Natural killer cell (primary cell): ENCODE data around the gene ZBTB12. TPM values are rescaled to one million over a fixed set of nuclear protein-coding genes. Genes with fewer than 3 reads are reported as not detected.
"Not testable (repeated sequence)": the region's sequence is repeated elsewhere in the genome, so short reads cannot be mapped to it uniquely, and the experiment has no call there.

Experiments
- ATAC-seq, 3 donors: fragments of 150-1000 bp in 2 of 3; fragments of 200-7000 bp in 1 of 3; cut with Tn5 transposase; 1 replicate in 1 of 3; 2 replicates in 2 of 3; pipeline ENCODE4 v1.10.0; 2021; ENCODE audit warnings: mild to moderate bottlenecking in 2 of 3, moderate library complexity in 2 of 3
- DNase-seq, 2 donors: peaks; one replicate each; pipeline versions ENCODE4 v3.0.0 to v3.0.0-alpha.2; 2013 to 2021; ENCODE audit warnings: mixed read lengths in 1 of 2
- H3K27ac ChIP-seq: one replicate; pipeline ENCODE4 v1.5.1; 2013; ENCODE audit warnings: mild to moderate bottlenecking, low read length
- H3K27me3 ChIP-seq: one replicate; pipeline ENCODE4 v1.6.1; 2013; ENCODE audit warnings: low read length; ENCODE audit not compliant: control insufficient read depth, insufficient read depth
- H3K36me3 ChIP-seq: one replicate; pipeline ENCODE4 v1.6.1; 2013; ENCODE audit warnings: low read length; ENCODE audit not compliant: control insufficient read depth, insufficient read depth
- H3K4me1 ChIP-seq: one replicate; pipeline ENCODE4 v1.6.1; 2013; ENCODE audit warnings: low read length; ENCODE audit not compliant: control insufficient read depth, insufficient read depth
- H3K4me3 ChIP-seq: one replicate; pipeline ENCODE4 v1.5.1; 2013; ENCODE audit warnings: low read length
- H3K9me3 ChIP-seq: one replicate; pipeline ENCODE4 v1.6.1; 2013; ENCODE audit warnings: low read length; ENCODE audit not compliant: control insufficient read depth, insufficient read depth
- H3K27ac Mint-ChIP-seq, 2 donors: one replicate each; pipeline ENCODE4 v1.8.0; 2022; ENCODE audit warnings: mild to moderate bottlenecking in 2 of 2, mixed read lengths in 2 of 2, moderate library complexity in 1 of 2
- H3K27me3 Mint-ChIP-seq, 2 donors: one replicate each; pipeline ENCODE4 v1.8.0; 2022; ENCODE audit warnings: low read depth in 2 of 2, mixed read lengths in 2 of 2
- H3K36me3 Mint-ChIP-seq: one replicate; pipeline ENCODE4 v1.8.0; 2022; ENCODE audit warnings: mixed read lengths
- H3K4me1 Mint-ChIP-seq, 2 donors: one replicate each; pipeline ENCODE4 v1.8.0; 2022; ENCODE audit warnings: mixed read lengths in 2 of 2
- H3K4me3 Mint-ChIP-seq: one replicate; pipeline ENCODE4 v1.8.0; 2022; ENCODE audit warnings: mild to moderate bottlenecking, moderate library complexity, mixed read lengths
- H3K9me3 Mint-ChIP-seq, 2 donors: one replicate each; pipeline ENCODE4 v1.8.0; 2022; ENCODE audit warnings: mixed read lengths in 2 of 2
- WGBS: methylation state at CpG from one replicate; pipeline ENCODE4 v1.1.7; 2013; ENCODE audit warnings: missing lambda C conversion rate; ENCODE audit not compliant: insufficient coverage; 5-methylcytosine and 5-hydroxymethylcytosine counted together
- intact Hi-C: fragments of 100-400 bp; cut with micrococcal nuclease; formaldehyde crosslinking; loops from one replicate; pipeline ENCODE4 v1.14.2; 2022
- total RNA-seq, 4 donors: library from RNA; stranded (reverse); fragments of 120-200 nt in 1 of 4; gene quantifications; one replicate each; pipeline versions ENCODE4 v1.2.3 to v1.2.4, GENCODE V29; 2013 to 2022
- TF ChIP-seq, protein P1 (sequence below): fragments of 200-600 bp; IDR thresholded peaks from one replicate; pipeline ENCODE4 v1.8.0; 2022; ENCODE audit warnings: antibody characterized with exemption

Gene ZBTB12
- total RNA-seq, 3 donors from 2014 or later (not counting 1 experiment from before 2014, with no cell fraction given) = 0.54 to 0.77 (median 0.63) TPM

DNA sequence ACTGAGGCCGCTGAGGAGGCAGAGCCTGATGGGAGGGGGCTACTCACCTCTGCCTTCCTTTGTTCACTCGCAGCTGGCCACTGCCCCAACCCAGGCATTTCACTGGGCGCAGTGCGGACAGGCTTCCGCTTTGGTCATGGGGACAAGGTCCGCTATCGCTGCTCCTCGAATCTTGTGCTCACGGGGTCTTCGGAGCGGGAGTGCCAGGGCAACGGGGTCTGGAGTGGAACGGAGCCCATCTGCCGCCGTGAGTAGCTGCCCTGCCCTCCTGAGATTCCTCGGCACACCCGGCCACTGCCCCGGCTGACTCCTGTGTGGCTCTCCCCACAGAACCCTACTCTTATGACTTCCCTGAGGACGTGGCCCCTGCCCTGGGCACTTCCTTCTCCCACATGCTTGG, 31.7 kb upstream of the ZBTB12 start:
- H3K4me3 ChIP-seq = no peak overlapping the region
- H3K4me3 Mint-ChIP-seq = no peak overlapping the region

DNA sequence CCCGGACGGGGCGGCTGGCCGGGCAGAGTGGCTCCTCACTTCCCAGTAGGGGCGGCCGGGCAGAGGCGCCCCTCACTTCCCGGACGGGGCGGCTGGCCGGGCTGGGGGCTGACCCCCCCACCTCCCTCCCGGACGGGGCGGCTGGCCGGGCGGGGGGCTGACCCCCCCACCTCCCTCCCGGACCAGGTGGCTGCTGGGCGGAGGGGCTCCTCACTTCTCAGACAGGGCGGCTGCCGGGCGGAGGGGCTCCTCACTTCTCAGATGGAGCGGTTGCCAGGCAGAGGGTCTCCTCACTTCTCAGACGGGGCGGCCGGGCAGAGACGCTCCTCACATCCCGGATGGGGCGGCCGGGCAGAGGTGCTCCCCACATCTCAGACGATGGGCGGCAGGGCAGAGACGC, 30.3 kb upstream of the ZBTB12 start:
- WGBS = 91% methylated on average over 21 of the region's 32 CpGs
- DNase-seq, H3K36me3 Mint-ChIP-seq, H3K9me3 Mint-ChIP-seq, H3K4me3 Mint-ChIP-seq, H3K27ac Mint-ChIP-seq, H3K4me1 Mint-ChIP-seq, H3K36me3 ChIP-seq, H3K27me3 ChIP-seq, H3K27me3 Mint-ChIP-seq, intact Hi-C loops, H3K27ac ChIP-seq, ATAC-seq, H3K4me3 ChIP-seq, H3K9me3 ChIP-seq, H3K4me1 ChIP-seq: not testable (repeated sequence)

More for the DNA sequence above, 31.7 kb upstream of the ZBTB12 start:
- TF ChIP-seq, protein P1, sequence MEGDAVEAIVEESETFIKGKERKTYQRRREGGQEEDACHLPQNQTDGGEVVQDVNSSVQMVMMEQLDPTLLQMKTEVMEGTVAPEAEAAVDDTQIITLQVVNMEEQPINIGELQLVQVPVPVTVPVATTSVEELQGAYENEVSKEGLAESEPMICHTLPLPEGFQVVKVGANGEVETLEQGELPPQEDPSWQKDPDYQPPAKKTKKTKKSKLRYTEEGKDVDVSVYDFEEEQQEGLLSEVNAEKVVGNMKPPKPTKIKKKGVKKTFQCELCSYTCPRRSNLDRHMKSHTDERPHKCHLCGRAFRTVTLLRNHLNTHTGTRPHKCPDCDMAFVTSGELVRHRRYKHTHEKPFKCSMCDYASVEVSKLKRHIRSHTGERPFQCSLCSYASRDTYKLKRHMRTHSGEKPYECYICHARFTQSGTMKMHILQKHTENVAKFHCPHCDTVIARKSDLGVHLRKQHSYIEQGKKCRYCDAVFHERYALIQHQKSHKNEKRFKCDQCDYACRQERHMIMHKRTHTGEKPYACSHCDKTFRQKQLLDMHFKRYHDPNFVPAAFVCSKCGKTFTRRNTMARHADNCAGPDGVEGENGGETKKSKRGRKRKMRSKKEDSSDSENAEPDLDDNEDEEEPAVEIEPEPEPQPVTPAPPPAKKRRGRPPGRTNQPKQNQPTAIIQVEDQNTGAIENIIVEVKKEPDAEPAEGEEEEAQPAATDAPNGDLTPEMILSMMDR = no peak
- Histone ChIP-seq H3K36me3 (no peaks in the 10 kb centered on the region), H3K27ac (no peak overlapping the region), H3K27me3 (no peaks in the 10 kb centered on the region), H3K4me1 (no peaks in the 10 kb centered on the region), H3K9me3 (no peaks in the 10 kb centered on the region)
- 92% methylated on average over 18 of the region's 19 CpGs for WGBS
- DNase-seq (no peak), ATAC-seq (no peak)
- Mint-ChIP-seq H3K36me3 (no peaks in the 10 kb centered on the region), H3K27ac (no peak overlapping the region), H3K4me1 (no peaks in the 10 kb centered on the region), H3K9me3 (no peaks in the 10 kb centered on the region), H3K27me3 (no peaks in the 10 kb centered on the region)
- intact Hi-C loops = no loop called here

DNA sequence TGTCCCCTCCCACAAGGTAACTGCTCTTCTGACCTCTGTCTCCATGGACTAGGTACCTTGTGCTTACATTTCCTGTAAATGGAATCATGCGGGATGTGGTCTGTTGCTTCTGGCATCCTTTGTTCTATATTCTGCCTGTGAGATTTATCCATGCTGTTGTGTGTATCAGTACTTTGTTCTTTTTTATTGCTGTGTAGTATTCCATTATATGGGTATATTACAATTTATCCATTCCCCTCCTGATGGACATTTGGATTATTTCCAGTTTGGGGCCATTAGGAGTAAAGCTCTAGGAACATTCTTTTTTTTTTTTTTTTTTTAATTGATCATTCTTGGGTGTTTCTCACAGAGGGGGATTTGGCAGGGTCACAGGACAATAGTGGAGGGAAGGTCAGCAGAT, 29.1 kb upstream of the ZBTB12 start:
- 89% methylated on average over 1 of the region's 1 CpG for WGBS
- Mint-ChIP-seq H3K4me3 (no peak overlapping the region), H3K27me3 (peaks cover 4 to 9% of the 10 kb centered on the region in 2 donors), H3K36me3 (no peaks in the 10 kb centered on the region), H3K9me3 (no peaks in the 10 kb centered on the region), H3K27ac (no peak overlapping the region), H3K4me1 (no peaks in the 10 kb centered on the region)
- intact Hi-C loops = no loop called here
- no peaks in the 10 kb centered on the region for H3K9me3 ChIP-seq
- no peaks in the 10 kb centered on the region for H3K36me3 ChIP-seq
- TF ChIP-seq, protein P1 = no peak
- ATAC-seq (no peak), DNase-seq (no peak)
- no peak overlapping the region for H3K4me3 ChIP-seq
- no peak overlapping the region for H3K27ac ChIP-seq
- H3K27me3 ChIP-seq = no peaks in the 10 kb centered on the region
- no peaks in the 10 kb centered on the region for H3K4me1 ChIP-seq

DNA sequence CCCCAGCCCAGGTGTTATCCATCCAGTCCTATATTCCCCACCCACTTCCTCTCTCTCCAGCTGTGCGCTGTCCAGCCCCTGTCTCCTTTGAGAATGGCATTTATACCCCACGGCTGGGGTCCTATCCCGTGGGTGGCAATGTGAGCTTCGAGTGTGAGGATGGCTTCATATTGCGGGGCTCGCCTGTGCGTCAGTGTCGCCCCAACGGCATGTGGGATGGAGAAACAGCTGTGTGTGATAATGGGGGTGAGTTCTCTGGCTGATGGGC, 26.7 kb upstream of the ZBTB12 start:
- H3K4me1 ChIP-seq = no peaks in the 10 kb centered on the region
- no peaks in the 10 kb centered on the region for H3K36me3 ChIP-seq
- WGBS = 87% methylated on average over 9 of the region's 9 CpGs
- Mint-ChIP-seq H3K36me3 (no peaks in the 10 kb centered on the region), H3K4me1 (no peaks in the 10 kb centered on the region), H3K27ac (no peak overlapping the region), H3K27me3 (peaks cover 4 to 9% of the 10 kb centered on the region in 2 donors), H3K4me3 (no peak overlapping the region), H3K9me3 (no peaks in the 10 kb centered on the region)
- no peak for DNase-seq
- H3K27ac ChIP-seq = no peak overlapping the region
- intact Hi-C loops = no loop called here
- TF ChIP-seq, protein P1 = no peak
- H3K4me3 ChIP-seq = no peak overlapping the region
- no peak for ATAC-seq
- no peaks in the 10 kb centered on the region for H3K9me3 ChIP-seq
- no peaks in the 10 kb centered on the region for H3K27me3 ChIP-seq
